Activated naive CD4-positive, alpha-beta T cell treated with Interleukin-2 at 50 U/mL for 16 hours (primary cell): ENCODE results near the gene USP49.

Experiments used
- DNase-seq: peaks from one replicate; pipeline ENCODE4 v3.0.0-alpha.2; 2020

USP49 gene

GRCh38 chr6:41748542-41748941 lies 146.6 kb downstream of the USP49 start:
- no peak for DNase-seq

GRCh38 chr6:41748102-41748477 lies 147.1 kb downstream of the USP49 start:
- DNase-seq = no peak

- no peak for DNase-seq
These were observed 147.7 kb downstream of the USP49 start, which contains the start of gene PGC for GRCh38 chr6:41747256-41748101. Gene PGC, minus strand, starts transcription at chr6:41747397. Its CDS starts 63 bp downstream, at chr6:41747334.

- no peak for DNase-seq
These were observed 149.1 kb downstream of the USP49 start for GRCh38 chr6:41746107-41746506.

- DNase-seq = no peak
These were observed 150.9 kb downstream of the USP49 start for GRCh38 chr6:41744236-41744787.

GRCh38 chr6:41743406-41744235 lies 151.6 kb downstream of the USP49 start:
- no peak for DNase-seq

- no peak for DNase-seq
These were observed 153.3 kb downstream of the USP49 start for GRCh38 chr6:41741625-41742490.

- no peak for DNase-seq
These were observed 154.6 kb downstream of the USP49 start for GRCh38 chr6:41740366-41741162.
